ENCODE measurements around the gene CC2D2A. TPM values are rescaled to one million over a fixed set of nuclear protein-coding genes. Genes with fewer than 3 reads are reported as not detected.

CC2D2A gene
- total RNA-seq, 1 donor from 2014 or later: 19.2 TPM

DNA sequence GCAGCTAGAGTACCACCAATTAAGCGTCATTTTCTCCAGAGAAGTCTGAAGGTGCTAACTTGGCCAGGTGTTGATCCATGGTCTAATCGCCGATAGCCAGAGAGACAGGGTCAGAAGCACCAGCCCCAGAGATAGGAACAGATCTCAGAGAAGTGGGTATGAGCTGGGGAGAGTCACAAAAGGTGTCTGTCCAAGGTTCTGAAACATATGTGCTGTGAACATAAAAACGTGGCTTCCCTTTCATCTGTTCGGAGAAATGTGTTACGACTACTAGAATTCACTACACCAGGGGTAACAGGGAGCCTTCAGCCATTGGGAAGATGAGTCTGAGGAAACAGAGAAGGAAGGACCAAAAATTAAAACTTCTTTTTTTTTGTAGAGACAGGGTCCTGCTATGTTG, 94.2 kb downstream of the CC2D2A start:
- no peak for DNase-seq (ENCODE audit: low spot score)
- Mint-ChIP-seq H3K27ac (ENCODE audit: unreplicated experiment) (no peak overlapping the region), H3K4me1 (ENCODE audit: low read depth) (no peaks in the 10 kb centered on the region), H3K9me3 (ENCODE audit: low read depth) (no peaks in the 10 kb centered on the region), H3K4me3 (ENCODE audit: unreplicated experiment) (no peak overlapping the region), H3K36me3 (ENCODE audit: low read depth) (peaks cover 39% of the 10 kb centered on the region), H3K27me3 (ENCODE audit: low read depth) (no peaks in the 10 kb centered on the region)
- TF ChIP-seq, protein P1, sequence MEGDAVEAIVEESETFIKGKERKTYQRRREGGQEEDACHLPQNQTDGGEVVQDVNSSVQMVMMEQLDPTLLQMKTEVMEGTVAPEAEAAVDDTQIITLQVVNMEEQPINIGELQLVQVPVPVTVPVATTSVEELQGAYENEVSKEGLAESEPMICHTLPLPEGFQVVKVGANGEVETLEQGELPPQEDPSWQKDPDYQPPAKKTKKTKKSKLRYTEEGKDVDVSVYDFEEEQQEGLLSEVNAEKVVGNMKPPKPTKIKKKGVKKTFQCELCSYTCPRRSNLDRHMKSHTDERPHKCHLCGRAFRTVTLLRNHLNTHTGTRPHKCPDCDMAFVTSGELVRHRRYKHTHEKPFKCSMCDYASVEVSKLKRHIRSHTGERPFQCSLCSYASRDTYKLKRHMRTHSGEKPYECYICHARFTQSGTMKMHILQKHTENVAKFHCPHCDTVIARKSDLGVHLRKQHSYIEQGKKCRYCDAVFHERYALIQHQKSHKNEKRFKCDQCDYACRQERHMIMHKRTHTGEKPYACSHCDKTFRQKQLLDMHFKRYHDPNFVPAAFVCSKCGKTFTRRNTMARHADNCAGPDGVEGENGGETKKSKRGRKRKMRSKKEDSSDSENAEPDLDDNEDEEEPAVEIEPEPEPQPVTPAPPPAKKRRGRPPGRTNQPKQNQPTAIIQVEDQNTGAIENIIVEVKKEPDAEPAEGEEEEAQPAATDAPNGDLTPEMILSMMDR (IDR thresholded peaks at IDR 0.05): no peak

DNA sequence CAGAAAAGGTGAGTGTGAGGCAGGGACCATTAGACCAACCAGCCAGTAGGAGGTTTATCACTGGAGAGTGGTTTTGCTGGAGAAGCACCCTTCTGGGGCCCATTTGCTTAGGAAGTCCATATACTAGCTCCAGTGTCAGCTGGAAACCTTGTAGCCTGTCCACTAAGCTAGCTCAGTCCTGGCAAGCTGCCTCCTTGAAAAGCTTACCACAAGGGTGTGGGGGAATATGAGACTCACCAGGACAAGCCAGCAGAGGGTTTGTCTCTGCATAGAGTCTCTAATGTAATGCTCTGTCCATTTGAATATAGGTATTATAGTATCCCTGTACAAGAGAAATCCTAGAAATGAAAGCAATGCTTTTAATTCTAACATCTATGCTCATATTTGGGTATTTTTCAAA, 99.1 kb downstream of the CC2D2A start:
- H3K36me3 Mint-ChIP-seq (ENCODE audit: low read depth): peaks cover 37% of the 10 kb centered on the region
- TF ChIP-seq, protein P1 (IDR thresholded peaks at IDR 0.05): no peak
- DNase-seq (ENCODE audit: low spot score): no peak
- H3K27ac Mint-ChIP-seq (ENCODE audit: unreplicated experiment): no peak overlapping the region
- H3K9me3 Mint-ChIP-seq (ENCODE audit: low read depth): no peaks in the 10 kb centered on the region
- no peaks in the 10 kb centered on the region for H3K4me1 Mint-ChIP-seq (ENCODE audit: low read depth)
- no peaks in the 10 kb centered on the region for H3K27me3 Mint-ChIP-seq (ENCODE audit: low read depth)
- no peak overlapping the region for H3K4me3 Mint-ChIP-seq (ENCODE audit: unreplicated experiment)

DNA sequence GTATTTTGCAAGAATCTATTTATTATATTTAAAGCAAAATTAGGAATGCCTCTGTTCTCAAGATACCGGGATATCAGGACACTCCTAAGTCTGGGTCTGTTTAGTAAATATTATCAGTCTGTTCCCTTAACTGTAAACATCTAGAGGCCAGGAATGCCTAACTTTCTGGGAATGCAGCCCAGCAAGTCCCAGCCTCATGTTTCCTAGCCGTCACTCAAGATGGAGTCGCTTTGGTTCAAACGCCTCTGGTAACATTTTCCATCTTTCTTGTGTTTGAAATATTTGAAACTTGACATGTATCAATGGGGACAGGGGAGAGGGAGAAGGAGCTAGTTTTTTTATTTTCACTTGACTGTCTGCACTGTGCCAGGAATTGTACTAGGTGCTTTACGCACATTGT, 100.1 kb downstream of the CC2D2A start:
- TF ChIP-seq, protein P1 (IDR thresholded peaks at IDR 0.05): no peak
- DNase-seq (ENCODE audit: low spot score): no peak
- Mint-ChIP-seq H3K27ac (ENCODE audit: unreplicated experiment) (no peak overlapping the region), H3K36me3 (ENCODE audit: low read depth) (peaks cover 31% of the 10 kb centered on the region), H3K9me3 (ENCODE audit: low read depth) (no peaks in the 10 kb centered on the region), H3K4me3 (ENCODE audit: unreplicated experiment) (no peak overlapping the region), H3K27me3 (ENCODE audit: low read depth) (no peaks in the 10 kb centered on the region), H3K4me1 (ENCODE audit: low read depth) (no peaks in the 10 kb centered on the region)

DNA sequence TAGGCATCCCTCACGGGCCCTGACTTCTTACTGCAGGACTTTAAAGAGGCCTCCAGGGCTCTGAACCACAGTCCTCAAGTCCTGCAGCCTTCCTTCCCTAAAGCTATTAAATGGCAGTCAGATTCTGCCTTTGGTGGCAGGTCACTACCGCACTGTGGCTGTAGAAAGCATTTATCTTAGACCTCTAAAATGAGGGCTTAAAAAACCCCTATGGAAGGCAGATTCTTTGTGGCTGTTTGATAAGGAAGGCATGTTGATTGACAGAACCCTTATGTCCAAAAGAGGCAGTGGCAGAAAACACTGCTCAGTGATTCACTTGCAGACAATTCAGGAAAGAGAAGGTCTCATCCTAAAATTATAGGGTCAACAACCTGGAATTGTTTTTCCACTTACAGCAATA, 106.3 kb downstream of the CC2D2A start:
- H3K27me3 Mint-ChIP-seq (ENCODE audit: low read depth): no peaks in the 10 kb centered on the region
- H3K36me3 Mint-ChIP-seq (ENCODE audit: low read depth): peaks cover 1% of the 10 kb centered on the region
- TF ChIP-seq, protein P1 (IDR thresholded peaks at IDR 0.05): no peak
- H3K27ac Mint-ChIP-seq (ENCODE audit: unreplicated experiment): no peak overlapping the region
- no peak overlapping the region for H3K4me3 Mint-ChIP-seq (ENCODE audit: unreplicated experiment)
- DNase-seq (ENCODE audit: low spot score): no peak
- H3K4me1 Mint-ChIP-seq (ENCODE audit: low read depth): peaks cover 16% of the 10 kb centered on the region
- no peaks in the 10 kb centered on the region for H3K9me3 Mint-ChIP-seq (ENCODE audit: low read depth)

DNA sequence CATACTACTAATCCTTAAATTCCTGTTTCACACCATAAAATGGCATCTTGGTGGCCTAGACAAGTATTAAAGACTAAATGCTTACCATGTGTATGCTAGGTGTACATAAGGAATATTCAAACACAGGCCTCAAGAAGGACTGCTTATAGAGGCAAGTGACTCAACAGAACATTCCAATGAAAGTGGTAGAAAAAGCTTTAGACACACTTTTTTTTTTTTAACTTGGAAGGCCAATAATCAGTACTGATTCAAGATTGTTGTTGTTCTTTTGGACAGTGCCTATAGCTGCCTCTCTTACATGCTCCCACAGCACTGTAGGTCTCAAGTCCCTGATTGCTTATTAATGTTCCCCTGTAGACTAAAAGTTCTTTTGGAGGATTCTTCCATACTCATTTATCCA, 107.8 kb downstream of the CC2D2A start:
- Mint-ChIP-seq H3K9me3 (ENCODE audit: low read depth) (no peaks in the 10 kb centered on the region), H3K27me3 (ENCODE audit: low read depth) (no peaks in the 10 kb centered on the region), H3K36me3 (ENCODE audit: low read depth) (peaks cover 3% of the 10 kb centered on the region), H3K4me3 (ENCODE audit: unreplicated experiment) (no peak overlapping the region), H3K27ac (ENCODE audit: unreplicated experiment) (no peak overlapping the region), H3K4me1 (ENCODE audit: low read depth) (peaks cover 24% of the 10 kb centered on the region)
- DNase-seq (ENCODE audit: low spot score): no peak
- TF ChIP-seq, protein P1 (IDR thresholded peaks at IDR 0.05): no peak
